AG09319 (cell line): ENCODE results near the gene HIBADH.

ENCODE experiments used
- DNase-seq: peaks from one replicate; pipeline ENCODE4 v3.0.0-alpha.2; 2010; ENCODE audit warnings: low read depth; ENCODE audit errors: extremely low read depth
- TF ChIP-seq, protein P1 (sequence below): IDR thresholded peaks from 2 replicates; pipeline ENCODE4 v1.5.1; 2011; ENCODE audit warnings: low read depth, mild to moderate bottlenecking, inconsistent platforms, low read length, moderate library complexity

The HIBADH gene

DNA sequence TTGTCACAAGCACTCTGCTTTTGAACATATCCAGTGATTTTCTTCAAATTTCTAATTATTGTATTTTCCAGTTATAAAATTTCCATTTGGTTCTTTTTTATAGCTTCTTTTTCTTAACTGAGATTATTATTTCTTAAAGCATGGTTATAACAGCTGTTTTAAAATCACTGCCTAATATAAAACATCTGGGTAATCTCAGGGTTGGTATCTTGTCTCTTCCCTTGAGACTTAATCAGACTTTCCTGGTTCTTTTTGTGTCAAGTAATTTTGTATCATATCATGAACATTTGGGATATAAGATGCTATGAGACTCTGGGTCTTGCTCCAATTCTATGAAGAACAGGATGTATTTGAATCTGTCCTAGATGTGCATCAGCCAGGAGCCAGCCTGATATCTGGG lies 93.6 kb downstream of the HIBADH start:
- TF ChIP-seq, protein P1, sequence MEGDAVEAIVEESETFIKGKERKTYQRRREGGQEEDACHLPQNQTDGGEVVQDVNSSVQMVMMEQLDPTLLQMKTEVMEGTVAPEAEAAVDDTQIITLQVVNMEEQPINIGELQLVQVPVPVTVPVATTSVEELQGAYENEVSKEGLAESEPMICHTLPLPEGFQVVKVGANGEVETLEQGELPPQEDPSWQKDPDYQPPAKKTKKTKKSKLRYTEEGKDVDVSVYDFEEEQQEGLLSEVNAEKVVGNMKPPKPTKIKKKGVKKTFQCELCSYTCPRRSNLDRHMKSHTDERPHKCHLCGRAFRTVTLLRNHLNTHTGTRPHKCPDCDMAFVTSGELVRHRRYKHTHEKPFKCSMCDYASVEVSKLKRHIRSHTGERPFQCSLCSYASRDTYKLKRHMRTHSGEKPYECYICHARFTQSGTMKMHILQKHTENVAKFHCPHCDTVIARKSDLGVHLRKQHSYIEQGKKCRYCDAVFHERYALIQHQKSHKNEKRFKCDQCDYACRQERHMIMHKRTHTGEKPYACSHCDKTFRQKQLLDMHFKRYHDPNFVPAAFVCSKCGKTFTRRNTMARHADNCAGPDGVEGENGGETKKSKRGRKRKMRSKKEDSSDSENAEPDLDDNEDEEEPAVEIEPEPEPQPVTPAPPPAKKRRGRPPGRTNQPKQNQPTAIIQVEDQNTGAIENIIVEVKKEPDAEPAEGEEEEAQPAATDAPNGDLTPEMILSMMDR, result no peak
- DNase-seq, result no peak

DNA sequence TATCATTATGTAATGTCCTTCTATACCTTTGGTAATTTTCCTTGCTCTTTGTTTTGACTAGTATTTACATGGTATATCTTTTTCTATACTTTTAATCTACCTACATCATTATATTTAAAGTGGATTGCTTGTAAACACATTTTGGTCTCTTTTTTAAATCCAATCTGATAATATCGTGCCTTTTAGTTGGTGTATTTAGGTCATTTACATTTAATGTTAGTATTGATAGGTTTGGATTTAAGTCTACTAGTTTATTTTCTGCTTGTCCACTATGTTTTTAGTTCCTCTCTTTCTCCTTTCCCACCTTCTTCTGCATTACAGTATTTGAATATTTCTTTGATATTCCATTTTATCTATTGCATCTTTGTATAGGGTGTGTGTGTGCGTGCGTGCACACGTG lies 95.4 kb downstream of the HIBADH start:
- no peak for DNase-seq
- TF ChIP-seq, protein P1, result no peak

DNA sequence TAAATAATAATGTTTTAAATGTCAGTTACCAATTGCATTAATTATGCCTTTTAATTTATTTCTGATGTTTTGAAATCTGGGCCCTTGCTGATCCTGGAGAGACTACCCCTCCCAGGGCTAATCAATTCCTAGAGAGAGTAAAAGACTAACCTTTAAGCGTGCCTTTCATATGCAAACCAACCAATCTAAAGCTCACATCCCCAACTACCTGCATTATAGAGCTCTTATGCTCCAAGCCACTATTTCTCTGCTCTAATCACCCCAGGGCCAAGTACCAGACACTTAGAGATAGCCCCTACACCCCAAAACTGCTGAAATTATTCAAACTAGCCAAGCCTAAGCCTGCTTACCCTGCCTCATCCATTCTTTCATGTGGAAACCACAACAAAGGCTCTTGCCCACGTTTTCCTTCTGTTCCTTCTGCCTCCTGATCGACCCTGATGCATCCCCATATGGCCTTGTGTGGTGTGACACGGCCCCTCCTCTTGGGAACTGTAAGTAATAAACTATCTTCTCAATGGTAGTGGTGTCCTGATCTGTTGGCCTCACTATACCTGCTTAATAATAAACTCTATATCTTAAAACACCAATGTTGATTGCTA lies 97.7 kb downstream of the HIBADH start:
- TF ChIP-seq, protein P1, result no peak
- DNase-seq, result no peak

DNA sequence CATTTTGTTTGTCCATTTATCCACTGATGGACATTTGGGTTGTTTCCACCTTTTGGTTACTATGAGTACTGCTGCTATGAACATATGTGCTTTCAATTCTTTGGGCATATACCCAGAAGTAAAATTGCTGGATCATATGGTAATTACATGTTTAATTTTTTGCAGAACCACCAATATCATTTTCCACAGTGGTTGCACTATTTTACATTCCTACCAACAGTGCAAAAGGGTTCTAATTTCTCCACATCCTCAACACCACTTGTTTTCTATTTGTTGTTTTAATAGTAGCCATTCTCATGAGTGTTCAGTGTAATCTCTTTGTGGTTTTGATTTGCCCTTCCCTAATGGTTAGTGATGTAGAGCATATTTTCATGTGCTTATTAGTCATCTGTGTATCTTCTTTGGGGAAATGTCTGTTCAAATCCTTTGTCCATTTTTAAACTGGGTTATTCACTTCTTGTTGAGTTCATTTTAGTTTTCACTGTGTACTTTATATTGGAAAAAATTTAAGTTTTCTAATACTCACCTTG lies 101.9 kb downstream of the HIBADH start:
- DNase-seq, result peak; percentile 28
- TF ChIP-seq, protein P1, result peak; percentile 5

DNA sequence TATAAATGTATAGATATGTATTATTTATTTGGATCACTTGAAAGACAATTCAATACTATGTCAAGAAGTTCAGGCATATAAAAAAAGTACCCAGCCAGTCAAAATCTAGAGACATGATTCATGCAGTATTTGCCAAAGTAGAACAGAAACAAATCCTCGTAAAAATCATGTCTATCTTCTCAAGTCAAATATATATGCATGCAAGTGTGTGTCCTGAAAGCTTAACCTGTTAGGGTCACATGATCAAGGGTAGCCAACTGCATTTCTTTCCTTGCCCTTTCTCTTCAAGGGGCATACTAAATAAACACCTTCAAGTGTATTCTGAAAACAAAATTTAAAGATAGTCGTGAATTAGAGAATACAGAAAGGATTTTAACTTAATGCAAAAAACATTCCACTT lies 107.0 kb downstream of the HIBADH start:
- no peak for DNase-seq
- TF ChIP-seq, protein P1, result no peak

DNA sequence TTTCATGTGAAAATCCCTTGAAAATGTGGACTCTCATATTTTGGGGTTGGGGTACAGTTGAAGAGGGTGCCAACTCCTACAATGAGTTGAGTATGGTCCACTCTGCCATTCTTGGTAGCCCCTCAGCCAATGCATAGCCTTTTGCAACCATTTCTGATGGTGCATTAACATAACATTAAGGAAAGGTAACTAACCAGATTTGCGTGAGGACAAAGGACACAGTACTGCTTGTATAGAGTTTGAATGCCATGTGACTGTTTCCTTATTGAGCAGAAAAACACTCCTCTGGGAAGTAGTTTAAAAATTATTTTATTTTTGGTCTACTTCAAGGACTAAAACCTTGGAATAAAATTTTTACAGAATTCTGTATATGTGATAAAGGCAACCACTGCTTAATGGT lies 107.9 kb downstream of the HIBADH start:
- DNase-seq, result no peak
- TF ChIP-seq, protein P1, result no peak

DNA sequence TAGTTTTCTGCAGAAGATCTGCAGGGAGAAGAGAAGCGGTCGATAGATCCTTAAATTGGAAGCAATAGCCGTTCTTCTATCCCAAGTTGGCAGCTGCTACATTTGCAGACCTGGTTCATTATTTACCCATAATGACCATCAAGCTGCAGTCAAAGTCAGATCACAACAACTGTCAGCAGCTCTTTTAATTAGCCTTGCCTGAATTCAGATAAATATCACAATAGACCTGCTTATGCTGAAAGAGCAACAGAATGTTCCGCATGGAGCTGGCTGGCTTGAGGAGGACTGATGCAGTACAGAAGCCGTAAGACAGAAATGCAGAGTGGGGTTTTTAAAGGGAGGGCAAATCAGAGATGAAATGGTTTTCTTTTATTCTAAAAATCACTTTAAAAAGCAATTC lies 109.4 kb downstream of the HIBADH start:
- no peak for DNase-seq
- TF ChIP-seq, protein P1, result no peak
